ENCODE data around the gene AMOTL2.

DNA sequence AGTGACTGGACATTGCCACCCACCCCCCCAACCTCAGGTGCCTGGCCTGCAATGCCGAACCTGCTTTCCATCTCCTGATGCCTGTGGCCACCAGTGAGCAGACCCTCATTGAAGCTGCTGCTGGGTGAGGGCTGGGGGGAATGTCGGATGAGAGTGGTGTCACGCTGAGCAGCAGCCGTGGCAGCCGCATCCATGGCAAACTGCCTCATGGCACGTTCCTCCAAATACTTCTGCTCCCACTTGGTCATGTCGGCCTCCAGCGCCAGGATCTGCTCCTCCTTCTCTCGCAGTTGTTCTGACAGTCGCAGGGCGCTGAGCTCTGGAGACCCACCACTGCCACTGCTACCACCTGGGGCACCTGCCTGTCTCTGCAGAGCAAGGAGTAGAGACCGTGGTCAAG, 14.2 kb downstream of the AMOTL2 start:
- TF ChIP-seq POLR2A (IDR thresholded peaks at IDR 0.05) (no peak), CTCF (IDR thresholded peaks at IDR 0.05 in 4 of 5, conservative IDR thresholded peaks at IDR 0.05 in 1 of 5) (no peak)
